HCT116 (cell line): ENCODE measurements around the gene VAV2. TPM values are rescaled to one million over a fixed set of nuclear protein-coding genes. Genes with fewer than 3 reads are reported as not detected.

ENCODE experiments used
- ATAC-seq: fragments of 200-7000 bp; cut with Tn5 transposase; 2 replicates; pipeline ENCODE4 v1.9.1; 2020; ENCODE audit warnings: mild to moderate bottlenecking, moderate library complexity
- BruUV-seq: library from RNA; stranded (reverse); fragments of 400-500 nt; replicated peaks from 2 replicates; lab custom pipeline; 2021; lab: Mats Ljungman, UMichigan
- CTCF ChIA-PET: fragments of 300-600 bp; sonication (Branson Sonifier 250); formaldehyde crosslinking; loops from one replicate; lab custom pipeline; 2021; ENCODE audit warnings: antibody characterized with exemption; lab: Charles Lee
- POLR2A ChIA-PET: fragments of 300-600, 350-600 bp; sonication (Branson Sonifier 250); formaldehyde crosslinking; loops from one replicate; lab custom pipeline; 2021; ENCODE audit warnings: antibody characterized with exemption; lab: Charles Lee
- RAD21 ChIA-PET, 2 experiments: fragments of 300-600 bp; sonication (Branson Sonifier 250); formaldehyde crosslinking; loops; one replicate each; lab custom pipeline; 2023; ENCODE audit warnings: low total read pairs in 2 of 2; ENCODE audit not compliant: uncharacterized antibody in 2 of 2, unreplicated experiment in 2 of 2, low non-redundant PET in 1 of 2; lab: Charles Lee
- DNase-seq: peaks from one replicate; pipeline ENCODE4 v3.0.0-alpha.2; 2010; ENCODE audit warnings: low read depth, low spot score
- H2AFZ ChIP-seq: fragments of 200-600 bp; shearing (Covaris generic), sonication (generic); 2 replicates; pipeline ENCODE4 v1.6.1; 2017; ENCODE audit warnings: low read depth, mixed run types, mixed read lengths, antibody characterized with exemption, low read length; ENCODE audit not compliant: poor library complexity, severe bottlenecking
- H3K27ac ChIP-seq: 2 replicates; pipeline ENCODE4 v1.5.1; 2012; ENCODE audit warnings: low read depth, low read length
- H3K27me3 ChIP-seq: fragments of 200-600 bp; sonication (generic); 2 replicates; pipeline ENCODE4 v1.6.1; 2016; ENCODE audit warnings: mixed run types, low read length, mixed read lengths; ENCODE audit not compliant: insufficient read depth
- H3K36me3 ChIP-seq, 2 experiments: fragments of 200-500 bp in 1 of 2; fragments of 200-600 bp in 1 of 2; sonication (Bioruptor generic) in 1 of 2; sonication (generic) in 1 of 2; 2 replicates each; pipeline versions ENCODE4 v1.5.1 to v1.6.1; 2014 to 2016; ENCODE audit warnings: low read length in 2 of 2, inconsistent platforms in 1 of 2, mixed read lengths in 1 of 2, mixed run types in 1 of 2; ENCODE audit not compliant: insufficient read depth in 2 of 2, control insufficient read depth in 1 of 2
- H3K4me1 ChIP-seq, 2 experiments: fragments of 200-600 bp in 1 of 2; sonication (generic) in 1 of 2; 2 replicates each; pipeline versions ENCODE4 v1.5.1 to v1.6.1; 2012 to 2017; ENCODE audit warnings: low read length in 2 of 2, inconsistent platforms in 1 of 2, mild to moderate bottlenecking in 1 of 2, mixed read lengths in 1 of 2, mixed run types in 1 of 2, moderate library complexity in 1 of 2; ENCODE audit not compliant: insufficient read depth in 2 of 2, control insufficient read depth in 1 of 2
- H3K4me2 ChIP-seq: fragments of 200-600 bp; sonication (generic); 2 replicates; pipeline ENCODE4 v1.6.1; 2017; ENCODE audit warnings: mixed run types, low read length, mixed read lengths
- H3K4me3 ChIP-seq, 2 experiments: fragments of 200-600 bp in 1 of 2; sonication (generic) in 1 of 2; replicated peaks in 1 of 2; 2 replicates each; pipeline ENCODE4 v1.5.1; 2011 to 2016; ENCODE audit warnings: low read length in 2 of 2, control low read depth in 1 of 2, low read depth in 1 of 2, mild to moderate bottlenecking in 1 of 2, mixed read lengths in 1 of 2, mixed run types in 1 of 2
- H3K79me2 ChIP-seq: fragments of 200-600 bp; sonication (generic); 2 replicates; pipeline ENCODE4 v1.6.1; 2017; ENCODE audit warnings: mild to moderate bottlenecking, mixed run types, low read length, moderate library complexity, mixed read lengths; ENCODE audit not compliant: insufficient read depth
- H3K9ac ChIP-seq: fragments of 200-600 bp; sonication (generic); 2 replicates; pipeline ENCODE4 v1.6.1; 2016; ENCODE audit warnings: low read length, mixed read lengths
- H3K9me2 ChIP-seq: fragments of 200-600 bp; sonication (generic), shearing (Covaris generic); 2 replicates; pipeline ENCODE4 v1.6.1; 2017; ENCODE audit warnings: mixed run types, mild to moderate bottlenecking, moderate library complexity; ENCODE audit not compliant: insufficient read depth
- H3K9me3 ChIP-seq, 2 experiments: fragments of 200-500 bp in 1 of 2; fragments of 200-600 bp in 1 of 2; sonication (Bioruptor generic) in 1 of 2; sonication (generic) in 1 of 2; 2 replicates each; pipeline ENCODE4 v1.6.1; 2014 to 2017; ENCODE audit warnings: low read length in 2 of 2, mixed read lengths in 2 of 2, inconsistent platforms in 1 of 2, low read depth in 1 of 2, mild to moderate bottlenecking in 1 of 2, mixed run types in 1 of 2, moderate library complexity in 1 of 2; ENCODE audit not compliant: control insufficient read depth in 1 of 2, insufficient read depth in 1 of 2
- H4K20me1 ChIP-seq: fragments of 200-600 bp; sonication (generic), shearing (Covaris generic); 2 replicates; pipeline ENCODE4 v1.6.1; 2017; ENCODE audit warnings: mixed run types, mild to moderate bottlenecking, moderate library complexity; ENCODE audit not compliant: insufficient read depth
- ATF3 ChIP-seq: IDR thresholded peaks from 2 replicates; pipeline ENCODE4 v1.6.1; 2012
- CBX3 ChIP-seq: IDR thresholded peaks from 2 replicates; pipeline ENCODE4 v1.6.1; 2012; ENCODE audit warnings: low read depth
- CEBPB ChIP-seq: IDR thresholded peaks from 2 replicates; pipeline ENCODE4 v1.6.1; 2012; ENCODE audit warnings: low read depth
- CTCF ChIP-seq, 3 experiments: fragments of 200-600 bp in 1 of 3; sonication (generic) in 1 of 3; IDR thresholded peaks in 2 of 3; conservative IDR thresholded peaks in 1 of 3; 2 replicates each; pipeline ENCODE4 v1.5.1; 2012 to 2017; ENCODE audit warnings: low read depth in 2 of 3, low read length in 2 of 3, antibody characterized with exemption in 1 of 3, borderline replicate concordance in 1 of 3, control low read depth in 1 of 3, mild to moderate bottlenecking in 1 of 3, mixed read lengths in 1 of 3, mixed run types in 1 of 3, moderate library complexity in 1 of 3; ENCODE audit not compliant: insufficient read depth in 1 of 3
- ELF1 ChIP-seq: IDR thresholded peaks from 2 replicates; pipeline ENCODE4 v1.6.1; 2012; ENCODE audit warnings: low read depth, borderline replicate concordance
- EZH2 ChIP-seq: fragments of 200-600 bp; sonication (generic); IDR thresholded peaks from 2 replicates; pipeline ENCODE4 v1.6.1; 2017; ENCODE audit warnings: antibody characterized with exemption, mixed run types
- EZH2phosphoT487 ChIP-seq: fragments of 200-600 bp; IDR thresholded peaks from 2 replicates; pipeline ENCODE4 v1.6.1; 2018; ENCODE audit warnings: antibody characterized with exemption, borderline replicate concordance
- FOSL1 ChIP-seq: IDR thresholded peaks from 2 replicates; pipeline ENCODE4 v1.6.1; 2012; ENCODE audit warnings: low read depth
- JUND ChIP-seq: IDR thresholded peaks from 2 replicates; pipeline ENCODE4 v1.6.1; 2012
- MAX ChIP-seq: IDR thresholded peaks from 2 replicates; pipeline ENCODE4 v1.6.1; 2012
- POLR2A ChIP-seq: IDR thresholded peaks from 2 replicates; pipeline ENCODE4 v1.7.0; 2011; ENCODE audit warnings: borderline replicate concordance; ENCODE audit not compliant: insufficient read depth, insufficient read length; ENCODE audit errors: extremely low read depth
- POLR2AphosphoS5 ChIP-seq: IDR thresholded peaks from 2 replicates; pipeline ENCODE4 v1.6.1; 2011; ENCODE audit warnings: mild to moderate bottlenecking, low read depth, low read length, moderate library complexity
- SIN3A ChIP-seq: IDR thresholded peaks from 2 replicates; pipeline ENCODE4 v1.6.1; 2012; ENCODE audit warnings: low read depth
- SP1 ChIP-seq: IDR thresholded peaks from 2 replicates; pipeline ENCODE4 v1.6.1; 2012; ENCODE audit warnings: low read depth
- SRF ChIP-seq: IDR thresholded peaks from 2 replicates; pipeline ENCODE4 v1.6.1; 2012; ENCODE audit warnings: low read depth
- TCF7L2 ChIP-seq: IDR thresholded peaks from 2 replicates; pipeline ENCODE4 v1.7.0; 2011; ENCODE audit warnings: borderline replicate concordance, inconsistent platforms; ENCODE audit not compliant: insufficient read depth, insufficient read length; ENCODE audit errors: extremely low read depth
- YY1 ChIP-seq: IDR thresholded peaks from 2 replicates; pipeline ENCODE4 v1.6.1; 2011; ENCODE audit warnings: low read length, low read depth, moderate library complexity, mild to moderate bottlenecking; ENCODE audit not compliant: insufficient replicate concordance; ENCODE audit errors: extremely low read depth
- ZBTB33 ChIP-seq: IDR thresholded peaks from 2 replicates; pipeline ENCODE4 v1.6.1; 2011; ENCODE audit warnings: mild to moderate bottlenecking, low read length, moderate library complexity; ENCODE audit not compliant: insufficient replicate concordance; ENCODE audit errors: extremely low read depth
- ZFX ChIP-seq: fragments of 450-650 bp; IDR thresholded peaks from 2 replicates; pipeline ENCODE4 v1.6.1; 2017
- ZNF274 ChIP-seq: fragments of 200-500 bp; sonication (Bioruptor generic); IDR thresholded peaks from 2 replicates; pipeline ENCODE4 v1.6.1; 2014; ENCODE audit warnings: mild to moderate bottlenecking, low read depth, low read length, inconsistent platforms
- intact Hi-C: fragments of 100-400 bp; cut with micrococcal nuclease; formaldehyde crosslinking; loops from 2 replicates; pipeline ENCODE4 v1.10.0; 2022
- total RNA-seq: library from RNA; stranded (reverse); gene quantifications from one replicate; pipeline ENCODE4 v1.2.1, GENCODE V29; 2021; ENCODE audit not compliant: unreplicated experiment

The VAV2 gene
- total RNA-seq, 1 experiment from 2014 or later, result 33.2 TPM

GRCh38 chr9:134024214-134024792 lies 32.2 kb upstream of the VAV2 start:
- H3K9me3 ChIP-seq, result no peaks in the 10 kb centered on the region
- no peak overlapping the region for H2AFZ ChIP-seq
- no peaks in the 10 kb centered on the region for H4K20me1 ChIP-seq
- H3K27ac ChIP-seq, result peak overlapping the region; percentile 50
- H3K79me2 ChIP-seq, result no peaks in the 10 kb centered on the region; the same call in 1 of the 2 replicates
- H3K9ac ChIP-seq, result no peak overlapping the region
- DNase-seq (no peak), ATAC-seq (no peak)
- RAD21 ChIA-PET, result interaction anchor here (0.7 to 1.5 kb wide), 2 partner anchors 31 to 111 kb away, joined by 3 to 7 read pairs; no protein-coding TSS in a partner anchor
- no peaks in the 10 kb centered on the region for H3K36me3 ChIP-seq
- POLR2A ChIA-PET, result interaction anchor here (1.2 kb wide), 1 partner anchor 31 kb away, joined by 9 read pairs; no protein-coding TSS in a partner anchor
- no peaks in the 10 kb centered on the region for H3K27me3 ChIP-seq
- peaks cover 3 to 24% of the 10 kb centered on the region in 2 experiments; a peak in 3 of 4 replicates for H3K4me1 ChIP-seq
- peak overlapping the region; percentile 46 to 51 for H3K4me3 ChIP-seq
- no peak for TF ChIP-seq ZBTB33
- TF ChIP-seq ZFX, result no peak
- no peak for TF ChIP-seq CEBPB
- TF ChIP-seq SIN3A, result no peak
- TF ChIP-seq YY1, result no peak
- no peak for TF ChIP-seq SRF
- TF ChIP-seq FOSL1, result no peak
- no peak for TF ChIP-seq POLR2A
- no peak for TF ChIP-seq EZH2phosphoT487
- TF ChIP-seq TCF7L2, result no peak
- TF ChIP-seq ELF1, result no peak
- no peak for TF ChIP-seq EZH2
- TF ChIP-seq ZNF274, result no peak
- no peak for TF ChIP-seq CTCF (IDR thresholded peaks at IDR 0.05 in 2 of 3, conservative IDR thresholded peaks at IDR 0.05 in 1 of 3; ENCODE audit: borderline replicate concordance in 1 of 3, insufficient read depth in 1 of 3, low read depth in 2 of 3, low read length in 2 of 3)
- no peak for TF ChIP-seq ATF3
- no peak for TF ChIP-seq POLR2AphosphoS5
- no peak for TF ChIP-seq MAX
- TF ChIP-seq CBX3, result no peak
- no peak for TF ChIP-seq SP1
- no peak for TF ChIP-seq JUND
- peak overlapping the region; percentile 87 for H3K4me2 ChIP-seq
- intact Hi-C loops, result no loop called here
- CTCF ChIA-PET, result interaction anchor here (1.0 to 2.7 kb wide), 3 partner anchors 30 to 281 kb away, joined by 3 to 27 read pairs (median 5); no protein-coding TSS in a partner anchor
- BruUV-seq, result TSS peak; percentile 87
- H3K9me2 ChIP-seq, result no peaks in the 10 kb centered on the region
